T1000 (cell line): ENCODE results near the gene HACD2.
A peak's percentile ranks its signal among the peaks of the same experiment; 100 is the strongest.
"Not testable (repeated sequence)": the region's sequence is repeated elsewhere in the genome, so short reads cannot be mapped to it uniquely, and the experiment has no call there.

Source experiments
- DNase-seq: peaks from one replicate; lab custom pipeline; 2025; ENCODE audit warnings: mixed read lengths; lab: John Stamatoyannopoulos, UW

The HACD2 gene

DNA sequence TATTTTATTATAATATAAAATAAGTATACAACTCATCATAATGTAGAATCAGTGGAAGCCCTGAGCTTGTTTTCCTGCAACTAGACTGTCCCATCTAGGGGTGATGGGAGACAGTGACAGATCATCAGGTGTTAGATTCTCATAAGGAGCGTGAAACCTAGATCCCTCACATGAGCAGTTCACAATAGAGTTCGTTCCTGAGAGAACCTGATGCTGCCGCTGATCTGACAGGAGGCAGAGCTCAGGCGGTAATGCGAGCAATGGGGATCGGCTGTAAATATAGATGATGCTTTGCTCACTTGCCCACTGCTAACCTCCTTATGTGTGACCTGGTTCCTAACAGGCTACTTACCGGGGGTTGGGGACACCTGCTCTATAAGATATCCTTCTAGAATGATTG is 26.8 kb upstream of the HACD2 start:
- DNase-seq = not testable (repeated sequence)

DNA sequence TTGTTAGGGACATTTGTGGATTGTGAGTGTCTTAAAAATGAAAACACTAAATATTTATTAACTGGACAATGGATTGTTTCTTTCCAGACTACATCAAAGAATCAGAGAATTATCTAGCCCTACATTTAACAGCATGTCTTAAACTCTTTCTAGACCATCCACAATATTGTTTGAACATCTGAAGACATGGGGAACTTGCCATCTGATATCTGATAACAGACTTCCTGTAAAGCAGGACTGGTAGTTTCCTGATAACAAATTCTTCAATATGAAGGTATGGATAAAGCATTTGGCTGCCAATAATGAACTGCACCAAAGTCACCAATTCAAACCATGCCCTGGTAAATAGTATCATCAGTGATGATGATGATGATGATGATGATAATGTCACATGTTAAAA is 26.2 kb upstream of the HACD2 start:
- no peak for DNase-seq

DNA sequence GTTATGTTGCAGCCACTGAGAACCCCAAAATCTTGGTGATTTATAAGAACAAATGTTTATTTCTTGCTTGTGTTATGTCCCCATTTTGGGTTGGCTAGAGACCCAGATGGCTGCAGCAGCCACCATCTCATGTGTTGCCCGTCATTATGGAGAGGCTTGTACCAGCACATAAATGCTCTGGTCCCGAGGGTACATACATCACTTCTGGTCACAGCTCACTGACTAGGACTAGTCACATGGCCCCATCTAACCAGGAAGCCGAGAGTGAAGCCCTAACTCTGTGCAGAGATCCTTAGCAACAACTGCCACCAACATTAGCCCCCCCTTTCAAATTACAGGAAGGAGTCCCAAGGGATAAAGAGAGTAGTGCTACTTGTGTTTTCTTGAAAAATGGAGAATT is 25.5 kb upstream of the HACD2 start:
- DNase-seq = no peak

DNA sequence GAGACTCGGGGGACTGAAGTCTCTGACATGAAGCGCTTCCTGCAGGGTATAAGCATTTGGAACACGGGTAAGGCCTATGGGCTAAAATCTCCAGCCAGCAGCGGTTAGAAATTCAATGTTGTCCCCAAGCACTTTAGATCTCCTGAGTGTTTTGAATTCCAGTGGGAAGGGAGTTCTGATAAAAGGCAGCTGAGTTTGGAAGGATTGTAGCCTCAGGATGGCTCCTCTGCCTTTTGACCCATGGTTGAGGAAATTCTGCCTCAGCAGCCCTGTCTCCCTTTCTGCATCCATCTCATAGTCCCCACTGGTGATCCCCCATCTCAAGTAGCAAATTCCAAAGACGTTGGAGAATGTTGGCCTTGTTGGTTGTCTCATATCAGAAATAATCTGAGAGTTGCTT is 24.2 kb upstream of the HACD2 start:
- no peak for DNase-seq

DNA sequence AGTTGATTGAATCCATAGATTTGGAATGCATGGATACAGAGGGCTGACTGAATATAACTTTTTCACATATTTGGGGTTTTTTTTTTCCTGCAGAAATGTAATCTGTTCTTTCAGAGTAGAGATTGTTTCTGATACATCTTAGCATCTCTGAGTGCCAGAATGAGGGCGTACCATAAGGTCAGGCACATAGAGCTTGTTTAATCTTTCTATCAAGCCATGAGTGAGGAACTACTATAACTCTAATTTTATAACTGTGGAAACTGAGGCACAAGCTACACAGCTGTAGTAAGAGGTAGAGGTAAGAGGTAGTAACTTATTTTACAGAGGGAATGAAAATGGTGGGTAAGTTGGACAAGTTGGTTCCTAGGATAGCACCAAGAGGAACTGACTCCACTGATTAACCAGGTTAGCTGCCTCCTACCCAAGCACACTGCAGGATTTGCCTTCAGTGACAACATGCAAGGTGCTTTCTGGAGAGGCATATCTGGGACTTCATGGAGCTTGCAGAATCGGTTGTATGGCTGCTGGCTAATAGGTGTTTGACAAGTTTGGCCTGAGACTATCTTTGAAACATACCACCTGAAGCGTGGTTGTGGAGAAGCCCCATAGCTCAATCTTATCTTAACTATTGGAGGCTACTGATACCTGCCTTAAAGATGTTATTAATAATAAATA is 23.5 kb upstream of the HACD2 start:
- DNase-seq = no peak

DNA sequence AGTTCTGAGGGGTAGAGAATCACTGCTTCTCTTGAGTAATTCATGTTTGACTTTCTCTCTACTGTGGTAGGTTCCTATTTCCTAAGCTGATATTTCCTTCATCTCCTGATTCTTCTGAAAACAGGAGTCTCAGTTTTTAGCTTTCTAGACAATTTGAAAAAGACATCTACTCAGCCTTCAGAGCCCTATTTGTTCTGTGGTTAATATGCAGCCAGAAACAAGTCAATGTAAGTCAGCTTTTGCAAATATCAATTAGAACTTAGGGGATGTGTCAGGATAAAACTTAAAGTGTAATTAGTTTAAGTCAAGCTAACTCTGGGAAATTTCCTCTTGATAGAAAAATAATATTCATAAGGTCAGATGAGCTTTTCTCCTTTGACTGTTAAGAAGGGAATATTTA is 21.7 kb upstream of the HACD2 start:
- no peak for DNase-seq

DNA sequence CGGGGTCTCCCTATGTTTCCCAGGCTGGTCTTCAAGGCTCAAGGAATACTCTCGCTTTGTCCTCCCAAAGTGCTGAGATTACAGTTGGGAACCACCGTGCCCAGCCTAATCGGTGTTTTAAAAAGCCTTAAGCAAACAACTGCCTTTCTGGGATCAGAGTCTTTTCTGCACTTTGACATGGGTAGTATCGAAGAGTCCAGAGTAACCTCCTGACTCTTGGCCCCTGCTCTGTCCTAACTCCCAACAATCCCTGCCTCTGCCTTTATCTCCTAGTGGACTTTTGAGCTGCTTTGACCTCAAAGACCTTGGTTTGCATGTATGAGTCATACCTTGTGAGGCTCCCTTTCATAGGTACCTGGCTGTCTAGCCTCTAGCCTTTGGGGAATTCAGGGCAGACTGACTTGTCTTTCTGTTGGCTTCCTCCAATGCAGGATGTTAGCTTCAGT is 21.0 kb upstream of the HACD2 start:
- DNase-seq = no peak

DNA sequence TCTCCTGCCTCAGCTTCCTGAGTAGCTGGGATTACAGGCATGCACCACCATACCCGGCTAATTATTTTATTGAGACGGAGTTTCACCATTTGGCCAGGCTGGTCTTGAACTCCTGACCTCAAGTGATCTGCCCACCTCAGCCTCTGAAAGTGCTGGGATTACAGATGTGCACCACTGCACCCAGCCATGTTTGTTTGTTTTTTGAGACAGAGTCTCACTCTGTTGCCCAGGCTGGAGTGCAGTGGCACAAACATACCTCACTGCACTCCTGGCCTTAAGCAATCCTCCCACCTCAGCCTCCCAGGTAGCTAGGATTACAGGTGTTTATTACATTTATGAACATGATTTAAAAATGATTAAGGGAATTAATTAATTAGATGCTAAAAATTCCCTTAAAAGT is 18.3 kb upstream of the HACD2 start:
- DNase-seq = not testable (repeated sequence)

DNA sequence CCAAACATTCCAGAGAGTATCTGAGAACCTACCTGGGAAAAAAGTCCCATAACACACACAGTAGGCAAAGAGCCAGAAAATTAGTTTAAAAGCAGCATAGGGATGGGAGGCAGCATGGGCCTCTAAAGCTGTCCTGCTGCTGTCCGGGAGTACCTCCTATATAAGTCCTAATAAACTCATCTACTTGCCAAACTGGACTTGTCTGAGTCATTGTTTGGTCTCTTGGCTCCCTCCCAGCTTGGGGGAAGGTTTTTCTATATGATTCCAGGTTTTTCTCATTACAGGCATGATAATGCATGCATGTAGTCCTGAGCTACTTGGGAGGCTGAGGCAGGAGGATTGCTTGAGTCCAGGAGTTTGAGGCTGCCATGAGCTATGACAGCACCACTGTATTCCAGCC is 17.5 kb upstream of the HACD2 start:
- no peak for DNase-seq

DNA sequence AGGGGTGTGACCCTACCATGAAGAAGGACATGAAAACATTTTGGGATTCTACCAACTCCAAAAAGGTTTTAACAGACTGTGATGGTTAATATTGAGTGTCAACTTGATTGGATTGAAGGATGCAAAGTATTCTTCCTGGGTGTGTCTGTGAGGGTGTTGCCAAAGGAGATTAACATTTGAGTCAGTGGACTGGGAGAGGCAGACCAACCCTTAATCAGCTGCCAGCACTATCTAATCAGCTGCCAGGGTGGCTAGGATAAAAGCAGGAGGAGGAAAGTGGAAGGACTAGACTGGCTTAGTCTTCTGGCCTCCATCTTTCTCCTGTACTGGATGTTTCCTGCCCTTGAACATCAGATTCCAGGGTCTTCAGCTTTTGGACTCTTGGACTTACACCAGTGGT is 16.0 kb upstream of the HACD2 start:
- DNase-seq = not testable (repeated sequence)

DNA sequence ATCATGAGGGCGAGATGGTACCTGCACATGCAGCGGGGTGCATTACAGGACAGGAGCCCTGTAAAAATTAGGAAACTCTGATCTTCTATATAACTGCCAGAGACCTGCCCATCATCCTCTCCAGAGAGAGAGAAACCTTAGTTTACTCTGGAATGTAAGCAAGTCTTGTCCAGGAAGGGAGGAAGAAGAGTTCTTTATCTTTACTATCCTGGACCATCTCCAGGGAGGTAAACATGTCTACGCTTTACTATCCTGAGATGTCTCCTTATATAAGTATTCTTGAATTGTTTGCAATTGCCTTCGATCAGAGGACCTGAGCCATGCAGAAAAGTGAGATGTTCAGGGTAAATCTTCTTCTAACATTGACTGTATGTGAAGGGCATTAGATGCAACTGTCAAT is 12.7 kb upstream of the HACD2 start:
- no peak for DNase-seq

DNA sequence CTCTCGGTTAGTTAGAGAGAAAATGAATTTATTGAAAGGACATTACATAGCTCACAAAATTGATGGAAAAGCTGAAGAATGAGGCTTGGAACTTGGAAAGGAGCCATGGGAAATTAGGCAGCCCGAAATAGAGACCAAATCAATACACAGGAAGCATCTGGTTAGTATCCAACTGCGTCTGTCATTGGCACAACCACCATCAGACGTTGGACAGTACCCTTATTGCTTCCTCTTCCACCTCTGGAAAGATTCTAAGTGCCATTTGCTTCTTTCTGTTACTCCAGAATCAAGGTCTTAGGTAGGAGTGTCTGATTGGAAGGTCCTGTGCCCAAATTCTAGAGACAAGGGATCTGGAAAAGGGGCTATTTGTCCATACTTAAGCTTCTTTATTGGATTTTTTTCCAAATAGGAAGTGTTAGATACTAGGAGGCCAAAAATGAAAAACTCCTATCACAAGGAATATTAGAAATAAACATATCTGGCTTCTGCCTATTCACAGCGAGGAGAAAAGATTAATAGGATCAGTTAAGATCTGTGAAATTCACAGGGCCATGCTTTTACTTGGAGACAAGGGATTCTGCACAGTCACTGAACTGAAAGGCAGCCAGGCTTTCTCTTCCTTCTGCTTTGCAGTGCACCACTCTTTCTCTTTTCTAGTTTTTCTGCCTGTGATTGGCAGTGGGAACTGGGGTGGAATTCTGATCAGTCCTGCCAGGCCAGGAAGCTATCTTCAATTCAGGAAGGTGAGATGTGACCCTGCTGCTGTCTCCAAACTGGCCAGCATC is 10.7 kb upstream of the HACD2 start:
- no peak for DNase-seq

DNA sequence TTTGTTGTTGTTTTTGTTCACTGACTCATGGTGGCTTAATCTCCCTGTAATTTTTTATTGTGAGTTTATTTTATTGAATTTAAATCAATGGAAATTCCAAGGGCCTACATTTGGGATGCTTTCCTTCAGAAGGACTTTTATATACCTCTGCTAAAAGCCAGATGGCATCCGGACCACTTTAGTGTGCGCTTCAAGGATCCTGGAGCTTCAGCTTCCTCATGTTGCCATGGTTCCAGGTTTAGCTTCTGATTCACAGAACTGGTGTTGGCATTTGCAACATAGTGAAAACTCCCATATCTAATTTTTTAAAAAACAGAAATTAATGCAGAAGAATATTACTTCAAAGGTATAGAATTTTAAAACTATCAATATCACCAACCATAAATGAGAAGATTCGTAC is 8.5 kb upstream of the HACD2 start:
- DNase-seq = no peak

DNA sequence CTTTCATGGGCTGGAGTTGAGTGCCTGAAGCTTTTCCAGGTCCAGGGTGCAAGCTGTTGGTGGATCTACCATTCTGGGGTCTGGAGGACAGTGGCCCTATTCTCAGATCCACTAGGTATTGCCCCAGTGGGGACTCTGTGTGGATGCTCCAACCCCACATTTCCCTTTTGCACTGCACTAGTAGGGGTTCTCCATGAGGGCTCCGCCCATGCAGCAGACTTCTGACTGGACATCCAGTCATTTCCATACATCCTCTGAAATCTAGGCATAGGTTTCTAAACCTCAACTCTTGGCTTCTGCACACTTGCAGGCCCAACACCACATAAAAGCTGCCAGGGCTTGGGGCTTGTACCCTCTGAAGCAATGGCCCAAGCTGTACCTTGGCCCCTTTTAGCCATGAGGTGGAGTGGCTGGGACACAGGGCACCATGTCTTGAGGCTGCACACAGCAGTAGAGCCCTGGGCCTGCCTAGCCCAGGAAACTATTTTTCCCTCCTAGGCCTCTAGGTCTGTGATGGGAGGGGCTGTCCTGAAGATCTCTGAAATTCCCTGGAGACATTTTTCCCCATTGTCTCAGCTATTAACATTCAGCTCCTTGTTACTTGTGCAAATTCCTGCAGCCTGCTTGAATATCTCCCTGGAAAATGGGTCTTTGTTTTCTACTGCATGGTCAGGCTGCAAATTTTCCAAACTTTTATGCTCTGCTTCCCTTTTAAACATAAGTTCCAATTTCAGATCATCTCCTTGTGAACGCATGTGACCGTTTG is 6.0 kb upstream of the HACD2 start:
- no peak for DNase-seq

DNA sequence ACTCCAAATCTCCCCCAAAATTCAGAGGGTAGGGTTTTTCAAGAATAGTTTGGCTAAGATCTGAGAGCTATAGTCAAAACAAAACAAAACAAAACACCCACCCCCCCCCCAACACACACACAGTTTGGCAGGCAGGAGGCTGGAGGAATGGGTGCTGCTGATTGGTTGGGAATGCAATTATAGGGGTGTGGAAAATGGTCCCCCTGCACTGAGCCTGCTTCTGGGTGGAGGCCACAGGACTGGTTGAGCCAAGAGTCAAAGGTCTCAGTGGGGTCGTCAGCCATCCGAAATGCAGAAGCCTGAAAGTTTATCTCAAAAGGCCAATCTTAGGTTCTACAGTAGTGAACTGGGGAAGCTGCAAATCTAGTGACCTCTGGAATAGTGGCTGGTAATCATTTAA is 2.5 kb upstream of the HACD2 start:
- no peak for DNase-seq

DNA sequence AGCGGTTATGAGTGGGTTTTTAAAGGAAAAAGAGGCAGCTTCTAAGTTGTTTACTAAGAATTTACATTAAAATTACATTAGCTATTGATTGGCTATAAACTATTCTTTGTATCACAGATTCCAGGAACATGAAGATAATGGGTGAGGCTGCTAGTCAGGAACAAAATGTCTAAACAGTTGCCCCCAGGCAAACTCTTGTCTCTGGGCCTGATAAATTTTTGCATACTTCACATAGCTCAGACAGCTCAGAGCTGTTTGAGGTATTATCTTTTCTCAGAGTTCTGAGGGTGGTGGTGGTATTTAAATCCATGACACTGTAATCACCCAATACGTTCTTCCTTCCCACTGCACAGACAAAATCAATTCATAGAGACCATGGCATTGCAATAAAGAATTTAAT is 2.1 kb upstream of the HACD2 start:
- peak; percentile 36 for DNase-seq

DNA sequence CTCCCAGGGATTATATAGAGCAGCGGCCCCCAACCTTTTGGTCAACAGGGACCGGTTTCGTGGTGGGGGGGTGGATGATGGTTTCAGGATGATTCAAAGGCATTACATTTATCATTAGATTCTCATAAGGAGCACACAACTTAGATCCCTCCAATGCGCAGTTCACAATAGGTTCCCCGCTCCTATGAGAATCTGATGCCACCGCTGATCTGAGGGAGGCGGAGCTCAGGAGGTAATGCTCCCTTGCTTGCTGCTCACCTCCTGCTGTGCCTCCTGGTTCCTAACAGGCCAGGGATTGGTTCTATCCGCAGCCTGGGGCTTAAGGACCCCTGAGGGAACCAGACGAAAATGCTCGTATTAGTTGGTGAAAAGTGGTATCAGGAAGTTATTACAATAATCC is 1.3 kb upstream of the HACD2 start:
- DNase-seq = no peak

DNA sequence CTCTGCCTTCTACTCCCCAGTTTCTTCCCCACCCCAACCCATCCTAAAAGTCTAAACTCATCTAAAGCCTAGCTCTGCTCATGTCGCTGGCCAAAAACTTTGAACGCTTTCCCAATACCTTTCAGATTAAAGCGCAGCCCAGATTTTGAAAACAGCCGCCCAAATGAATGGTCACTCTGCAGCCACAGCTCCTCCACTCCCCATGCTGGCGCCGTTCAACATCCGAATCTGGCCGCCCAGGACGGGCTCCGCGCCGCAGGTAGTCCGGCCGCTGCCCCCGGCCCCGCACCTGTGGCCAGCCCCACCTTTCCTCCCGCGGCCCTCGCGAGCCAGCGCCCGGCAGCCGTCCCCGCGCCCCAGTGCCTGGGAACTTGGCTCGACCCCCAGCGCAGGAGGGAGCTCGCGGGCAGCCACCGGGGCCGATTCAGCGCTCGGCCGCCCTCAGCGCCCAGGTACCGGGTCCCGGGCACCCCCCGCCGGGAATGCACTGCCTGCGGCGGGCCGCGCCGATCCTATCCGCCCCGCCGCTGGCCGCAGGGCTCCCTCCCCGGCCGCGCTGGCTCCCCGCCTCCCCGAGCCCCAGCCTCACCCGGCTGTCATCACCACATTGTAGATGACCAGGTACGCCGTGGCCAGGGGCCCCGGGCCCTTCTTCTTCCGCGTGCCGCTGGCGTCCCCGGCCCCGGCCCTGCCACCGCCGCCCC is 417 bp downstream of the HACD2 start:
- no peak for DNase-seq

DNA sequence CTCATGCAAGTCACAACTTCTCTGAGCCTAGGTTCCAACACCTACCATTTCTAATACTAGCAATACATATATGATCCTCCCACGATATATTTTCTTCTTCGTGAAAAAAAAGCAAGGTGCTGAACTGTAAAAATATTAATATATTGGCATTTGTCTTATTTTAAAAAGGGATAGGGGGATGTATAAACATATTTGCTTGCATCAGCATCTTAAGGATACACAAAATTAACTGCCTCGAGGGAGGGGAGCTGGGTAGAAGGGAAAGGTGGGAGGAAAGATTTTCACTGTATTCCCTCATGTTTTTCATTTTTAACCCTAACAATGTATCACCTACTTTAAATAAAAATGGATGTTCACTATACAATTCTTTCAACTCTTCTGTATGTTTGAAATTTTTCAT is 1.3 kb downstream of the HACD2 start:
- no peak for DNase-seq

DNA sequence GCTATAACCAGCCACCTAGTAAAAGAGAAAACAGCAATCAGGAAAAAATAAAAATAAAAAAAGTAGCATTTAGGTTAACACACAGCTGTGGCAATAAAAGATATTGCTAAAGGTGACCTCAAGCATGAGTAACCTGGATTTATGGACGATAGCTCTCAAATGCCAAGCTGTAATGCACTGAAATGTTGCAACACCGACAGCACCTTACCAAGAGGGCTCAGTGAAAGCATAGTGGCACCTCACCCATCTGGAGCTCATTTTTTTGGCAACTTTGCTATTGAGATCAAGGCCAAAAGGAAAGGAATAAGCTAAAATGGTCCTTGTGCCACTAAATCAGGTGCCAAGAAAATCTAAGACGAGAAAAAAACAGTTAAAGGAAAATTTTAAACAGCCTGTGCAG is 2.5 kb downstream of the HACD2 start:
- DNase-seq = no peak

DNA sequence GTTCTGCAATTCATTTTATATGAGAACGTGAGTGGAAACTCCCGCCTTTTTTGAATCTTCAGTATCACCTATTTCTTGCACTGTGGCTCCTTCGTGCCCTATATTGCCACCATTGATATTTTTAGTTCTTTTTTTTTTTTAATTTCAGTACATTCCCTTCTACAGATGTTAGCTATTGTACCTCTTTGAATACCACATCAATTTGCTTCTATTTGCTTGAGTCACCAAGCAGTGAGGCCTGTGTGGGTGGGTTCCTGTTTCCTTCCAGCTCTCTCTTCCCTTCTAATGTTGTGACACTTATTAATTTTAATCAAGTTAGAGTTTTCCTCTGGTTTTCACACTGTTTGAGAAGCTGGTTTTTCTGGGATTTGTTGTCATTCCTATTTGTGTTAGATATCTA is 8.7 kb downstream of the HACD2 start:
- DNase-seq = no peak

DNA sequence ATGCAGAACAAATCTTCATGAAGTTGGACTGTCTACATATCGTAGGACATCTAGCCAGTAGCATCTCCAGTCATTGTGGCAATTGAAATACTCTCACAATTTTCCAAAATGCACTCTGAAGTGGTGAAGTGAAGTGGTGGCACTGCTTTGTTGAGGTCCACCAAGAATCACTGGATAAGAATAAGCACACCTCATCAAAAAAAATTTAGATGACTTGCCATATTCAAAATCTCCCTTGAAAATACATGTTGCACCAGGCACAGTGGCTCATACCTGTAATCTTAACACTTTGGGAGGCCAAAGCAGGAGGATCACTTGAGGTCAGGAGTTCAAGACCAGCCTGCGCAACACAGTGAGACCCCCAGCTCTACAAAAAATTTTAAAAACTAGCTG is 12.9 kb downstream of the HACD2 start:
- DNase-seq = no peak
